ENCODE measurements around the gene UNC13D. TPM values are rescaled to one million over a fixed set of nuclear protein-coding genes. Genes with fewer than 3 reads are reported as not detected.
"Not testable (repeated sequence)": the region's sequence is repeated elsewhere in the genome, so short reads cannot be mapped to it uniquely, and the experiment has no call there.

UNC13D gene
- total and polyA plus RNA-seq, 4 experiments from 2014 or later, result 39.6 to 171 (median 120) TPM

GRCh38 chr17:75851693-75851991, 7.4 kb upstream of the UNC13D start:
- ChIA-PET POLR2A (ENCODE audit: partially characterized antibody) (interaction anchor here (0.9 to 23.4 kb wide), 5 partner anchors 18 to 76 kb away, joined by 3 to 563 read pairs (median 4); partner anchors contain the start of genes TRIM47 and TRIM65), CTCF (ENCODE audit: partially characterized antibody) (interaction anchor here (0.7 to 14.6 kb wide), 5 partner anchors 8 to 98 kb away, joined by 3 to 266 read pairs (median 4); partner anchors contain the start of gene TRIM47)
- H3K27me3 Mint-ChIP-seq; H3K27ac ChIP-seq (ENCODE audit: low read depth, low read length); intact Hi-C loops (cut with micrococcal nuclease); H3K9me3 Mint-ChIP-seq; DNase-seq; H3K9me3 ChIP-seq (ENCODE audit: control insufficient read depth in 1 of 2, low read length in 2 of 2); H3K27me3 ChIP-seq (ENCODE audit: insufficient read depth, low read length); H3K4me3 ChIP-seq (ENCODE audit: low read length in 2 of 2): not testable (repeated sequence)
- peaks cover 40% of the 10 kb centered on the region for H3K4me1 ChIP-seq (ENCODE audit: insufficient read depth, low read length)
- Mint-ChIP-seq H3K27ac (peak overlapping the region in 2 of 7 donors; percentile 37 to 51), H3K36me3 (peaks cover 18 to 38% of the 10 kb centered on the region in 2 donors), H3K4me3 (peak overlapping the region in 1 of 8 donors; percentile 21), H3K4me1 (peaks cover 20 to 58% (median 26%) of the 10 kb centered on the region in 4 donors)
- H3K36me3 ChIP-seq (ENCODE audit: insufficient read depth, low read length), result peaks cover 46% of the 10 kb centered on the region

- Mint-ChIP-seq H3K4me3 (no peak overlapping the region), H3K4me1 (peaks cover 16 to 52% (median 21%) of the 10 kb centered on the region in 4 donors), H3K36me3 (peaks cover 20 to 44% of the 10 kb centered on the region in 2 donors), H3K27ac (peak overlapping the region in 3 of 7 donors; percentile 15 to 51 (median 37)), H3K9me3 (no peaks in the 10 kb centered on the region), H3K27me3 (no peaks in the 10 kb centered on the region)
- H3K4me1 ChIP-seq (ENCODE audit: insufficient read depth, low read length), result peaks cover 35% of the 10 kb centered on the region
- intact Hi-C loops (cut with micrococcal nuclease), result no loop called here
- H3K27me3 ChIP-seq (ENCODE audit: insufficient read depth, low read length), result no peaks in the 10 kb centered on the region
- no peak for DNase-seq
- no peaks in the 10 kb centered on the region for H3K9me3 ChIP-seq (ENCODE audit: control insufficient read depth in 1 of 2, low read length in 2 of 2)
- peaks cover 46% of the 10 kb centered on the region for H3K36me3 ChIP-seq (ENCODE audit: insufficient read depth, low read length)
- H3K27ac ChIP-seq (ENCODE audit: low read depth, low read length), result no peak overlapping the region
- CTCF ChIA-PET (ENCODE audit: partially characterized antibody), result interaction anchor here (0.7 to 14.6 kb wide), 6 partner anchors 11 to 87 kb away, joined by 3 to 266 read pairs (median 12); partner anchors contain the start of genes GALK1 and TRIM47
- POLR2A ChIA-PET (ENCODE audit: partially characterized antibody), result interaction anchor here (0.9 to 23.4 kb wide), 6 partner anchors 14 to 102 kb away, joined by 3 to 563 read pairs (median 3); partner anchors contain the start of genes TRIM47 and TRIM65
- H3K4me3 ChIP-seq (ENCODE audit: low read length in 2 of 2), result no peak overlapping the region
Observed at GRCh38 chr17:75850928-75851692, 6.9 kb upstream of the UNC13D start.

GRCh38 chr17:75849724-75850123, 5.5 kb upstream of the UNC13D start:
- DNase-seq, result no peak
- POLR2A ChIA-PET (ENCODE audit: partially characterized antibody), result interaction anchor here (1.3 to 26.2 kb wide), 6 partner anchors 15 to 100 kb away, joined by 3 to 563 read pairs (median 110); partner anchors contain the start of genes TRIM47, TRIM65 and UNK
- H3K9me3 Mint-ChIP-seq, result no peaks in the 10 kb centered on the region

GRCh38 chr17:75849279-75849646, 5.1 kb upstream of the UNC13D start:
- intact Hi-C loops (cut with micrococcal nuclease), result no loop called here
- H3K27ac Mint-ChIP-seq, result peak overlapping the region in 3 of 7 donors; percentile 18 to 55 (median 19)
- POLR2A ChIA-PET (ENCODE audit: partially characterized antibody), result interaction anchor here (0.6 to 26.2 kb wide), 5 partner anchors 8 to 69 kb away, joined by 3 to 563 read pairs (median 140); partner anchors contain the start of genes TRIM47, TRIM65 and UNK
- H3K36me3 ChIP-seq (ENCODE audit: insufficient read depth, low read length), result peaks cover 46% of the 10 kb centered on the region
- H3K36me3 Mint-ChIP-seq, result peaks cover 22 to 52% of the 10 kb centered on the region in 2 donors
- no peak for DNase-seq
- H3K9me3 Mint-ChIP-seq, result no peaks in the 10 kb centered on the region
- no peaks in the 10 kb centered on the region for H3K9me3 ChIP-seq (ENCODE audit: control insufficient read depth in 1 of 2, low read length in 2 of 2)
- no peak overlapping the region for H3K27ac ChIP-seq (ENCODE audit: low read depth, low read length)
- peaks cover 41% of the 10 kb centered on the region for H3K4me1 ChIP-seq (ENCODE audit: insufficient read depth, low read length)
- H3K27me3 ChIP-seq (ENCODE audit: insufficient read depth, low read length), result no peaks in the 10 kb centered on the region
- CTCF ChIA-PET (ENCODE audit: partially characterized antibody), result interaction anchor here (1.0 to 6.8 kb wide), 12 partner anchors 16 to 154 kb away, joined by 3 to 46 read pairs (median 6); partner anchors contain the start of gene GALK1
- H3K27me3 Mint-ChIP-seq, result no peaks in the 10 kb centered on the region
- H3K4me3 ChIP-seq (ENCODE audit: low read length in 2 of 2), result no peak overlapping the region
- H3K4me3 Mint-ChIP-seq, result no peak overlapping the region
- H3K4me1 Mint-ChIP-seq, result peaks cover 15 to 52% (median 26%) of the 10 kb centered on the region in 4 donors

More at GRCh38 chr17:75849724-75850123, 5.5 kb upstream of the UNC13D start:
- peaks cover 46% of the 10 kb centered on the region for H3K36me3 ChIP-seq (ENCODE audit: insufficient read depth, low read length)
- H3K9me3 ChIP-seq (ENCODE audit: control insufficient read depth in 1 of 2, low read length in 2 of 2), result no peaks in the 10 kb centered on the region
- intact Hi-C loops (cut with micrococcal nuclease), result no loop called here
- peaks cover 41% of the 10 kb centered on the region for H3K4me1 ChIP-seq (ENCODE audit: insufficient read depth, low read length)
- Mint-ChIP-seq H3K4me1 (peaks cover 15 to 57% (median 28%) of the 10 kb centered on the region in 4 donors), H3K4me3 (no peak overlapping the region), H3K36me3 (peaks cover 22 to 53% of the 10 kb centered on the region in 2 donors), H3K27me3 (no peaks in the 10 kb centered on the region), H3K27ac (peak overlapping the region in 3 of 7 donors; percentile 18 to 55 (median 19))
- H3K27ac ChIP-seq (ENCODE audit: low read depth, low read length), result no peak overlapping the region
- no peak overlapping the region for H3K4me3 ChIP-seq (ENCODE audit: low read length in 2 of 2)
- CTCF ChIA-PET (ENCODE audit: partially characterized antibody), result interaction anchor here (1.0 to 6.8 kb wide), 10 partner anchors 16 to 154 kb away, joined by 3 to 46 read pairs (median 5); partner anchors contain the start of gene GALK1
- no peaks in the 10 kb centered on the region for H3K27me3 ChIP-seq (ENCODE audit: insufficient read depth, low read length)

GRCh38 chr17:75848523-75849278, 4.5 kb upstream of the UNC13D start:
- Mint-ChIP-seq H3K27me3 (no peaks in the 10 kb centered on the region), H3K9me3 (no peaks in the 10 kb centered on the region), H3K4me1 (peaks cover 13 to 48% (median 26%) of the 10 kb centered on the region in 4 donors), H3K36me3 (peaks cover 22 to 53% of the 10 kb centered on the region in 2 donors), H3K27ac (peak overlapping the region; percentile 72 to 93 (median 88)), H3K4me3 (peak overlapping the region in 3 of 8 donors; percentile 20 to 77 (median 59))
- Histone ChIP-seq H3K9me3 (ENCODE audit: control insufficient read depth in 1 of 2, low read length in 2 of 2) (no peaks in the 10 kb centered on the region), H3K36me3 (ENCODE audit: insufficient read depth, low read length) (peaks cover 46% of the 10 kb centered on the region), H3K4me1 (ENCODE audit: insufficient read depth, low read length) (peaks cover 38% of the 10 kb centered on the region), H3K27me3 (ENCODE audit: insufficient read depth, low read length) (no peaks in the 10 kb centered on the region), H3K4me3 (ENCODE audit: low read length in 2 of 2) (no peak overlapping the region), H3K27ac (ENCODE audit: low read depth, low read length) (peak overlapping the region; percentile 19)
- CTCF ChIA-PET (ENCODE audit: partially characterized antibody), result interaction anchor here (0.8 to 6.8 kb wide), 22 partner anchors 11 to 155 kb away, joined by 3 to 46 read pairs (median 4); partner anchors contain the start of gene GALK1
- intact Hi-C loops (cut with micrococcal nuclease), result loop anchor here (1.0 kb wide), 2 partner anchors 84 to 95 kb away; no protein-coding TSS in a partner anchor
- DNase-seq, result peak; percentile 72 to 78 (median 76)
- POLR2A ChIA-PET (ENCODE audit: partially characterized antibody), result interaction anchor here (0.6 to 26.2 kb wide), 6 partner anchors 9 to 68 kb away, joined by 3 to 563 read pairs (median 110); partner anchors contain the start of genes TRIM47, TRIM65 and UNK

- Histone ChIP-seq H3K4me3 (ENCODE audit: low read length in 2 of 2) (no peak overlapping the region), H3K27me3 (ENCODE audit: insufficient read depth, low read length) (no peaks in the 10 kb centered on the region), H3K36me3 (ENCODE audit: insufficient read depth, low read length) (peaks cover 46% of the 10 kb centered on the region), H3K4me1 (ENCODE audit: insufficient read depth, low read length) (peaks cover 32% of the 10 kb centered on the region), H3K27ac (ENCODE audit: low read depth, low read length) (peak overlapping the region; percentile 19), H3K9me3 (ENCODE audit: control insufficient read depth in 1 of 2, low read length in 2 of 2) (no peaks in the 10 kb centered on the region)
- ChIA-PET POLR2A (ENCODE audit: partially characterized antibody) (interaction anchor here (0.8 to 26.2 kb wide), 10 partner anchors 6 to 84 kb away, joined by 3 to 563 read pairs (median 80); partner anchors contain the start of genes GALK1, TRIM47, TRIM65 and UNK), CTCF (ENCODE audit: partially characterized antibody) (interaction anchor here (0.6 to 6.8 kb wide), 24 partner anchors 8 to 137 kb away, joined by 3 to 46 read pairs (median 4); partner anchors contain the start of genes GALK1 and WBP2)
- no peak for DNase-seq
- H3K36me3 Mint-ChIP-seq, result peaks cover 22 to 56% of the 10 kb centered on the region in 2 donors
- H3K27me3 Mint-ChIP-seq, result no peaks in the 10 kb centered on the region
- peak overlapping the region; percentile 67 to 93 (median 88) for H3K27ac Mint-ChIP-seq
- intact Hi-C loops (cut with micrococcal nuclease), result loop anchor here (1.0 kb wide), 2 partner anchors 84 to 95 kb away; no protein-coding TSS in a partner anchor
- H3K4me3 Mint-ChIP-seq, result peak overlapping the region in 2 of 8 donors; percentile 59 to 77
- peaks cover 9 to 41% (median 24%) of the 10 kb centered on the region in 4 donors for H3K4me1 Mint-ChIP-seq
- H3K9me3 Mint-ChIP-seq, result no peaks in the 10 kb centered on the region
Observed at GRCh38 chr17:75847614-75848522, 3.7 kb upstream of the UNC13D start.
